Aorta (tissue), 5 donors: Measurements from ENCODE around the gene C6orf120. TPM values are rescaled to one million over a fixed set of nuclear protein-coding genes. Genes with fewer than 3 reads are reported as not detected.

Experiments
- ATAC-seq: fragments of 200-7000 bp; cut with Tn5 transposase; one replicate; pipeline ENCODE4 v1.9.1; 2022; ENCODE audit warnings: moderate library complexity; ENCODE audit not compliant: low FRiP score
- DNase-seq, 2 donors: peaks; one replicate each; pipeline ENCODE4 v3.0.0-alpha.2; 2020
- H3K27ac ChIP-seq, 2 donors: one replicate each; pipeline ENCODE4 v1.5.1; 2013; ENCODE audit warnings: low read length in 2 of 2, mild to moderate bottlenecking in 2 of 2, moderate library complexity in 2 of 2, control low read depth in 1 of 2, inconsistent platforms in 1 of 2, low read depth in 1 of 2
- H3K27me3 ChIP-seq, 2 donors: one replicate each; pipeline ENCODE4 v1.6.1; 2013; ENCODE audit warnings: control low read depth in 1 of 2, low read length in 1 of 2, mild to moderate bottlenecking in 1 of 2, moderate library complexity in 1 of 2; ENCODE audit not compliant: insufficient read depth in 2 of 2, control insufficient read depth in 1 of 2
- H3K36me3 ChIP-seq, 2 donors: one replicate each; pipeline ENCODE4 v1.6.1; 2013; ENCODE audit warnings: control low read depth in 1 of 2, low read length in 1 of 2, mild to moderate bottlenecking in 1 of 2; ENCODE audit not compliant: insufficient read depth in 2 of 2, control insufficient read depth in 1 of 2
- H3K4me1 ChIP-seq, 2 donors: one replicate each; pipeline ENCODE4 v1.6.1; 2013; ENCODE audit warnings: low read length in 2 of 2, control low read depth in 1 of 2, mild to moderate bottlenecking in 1 of 2, moderate library complexity in 1 of 2; ENCODE audit not compliant: insufficient read depth in 2 of 2, control insufficient read depth in 1 of 2
- H3K4me3 ChIP-seq, 2 donors: one replicate each; pipeline ENCODE4 v1.5.1; 2013; ENCODE audit warnings: low read length in 2 of 2, control low read depth in 1 of 2, mild to moderate bottlenecking in 1 of 2
- H3K9me3 ChIP-seq: one replicate; pipeline ENCODE4 v1.6.1; 2013; ENCODE audit warnings: mild to moderate bottlenecking, low read length; ENCODE audit not compliant: control insufficient read depth
- WGBS, 2 donors: extraction: QIAGEN DNeasy Blood & Tissue Kit; methylation state at CpG; one replicate each; pipeline ENCODE4 v1.1.7; 2013; 5-methylcytosine and 5-hydroxymethylcytosine counted together
- intact Hi-C, 2 donors: fragments of 100-400 bp; cut with DNase I; formaldehyde crosslinking; loops; one replicate each; pipeline versions ENCODE4 v1.14.2 to v1.15.0; 2022
- polyA plus RNA-seq, 2 donors: library from polyadenylated mRNA; stranded (reverse); fragments of 200-250 nt; gene quantifications; one replicate each; pipeline ENCODE4 v1.2.3, GENCODE V29; 2013
- total RNA-seq, 2 donors: library from RNA; stranded (reverse); fragmentation: NEBNext Ultra II Directional; extraction: Animal tissue kit (Norgen Biotek cat#: 25700); gene quantifications; one replicate each; pipeline ENCODE4 v1.2.1, GENCODE V29; 2021
- donor health status: healthy with polysubstance abuse.
- donor health status: Bipolar disorder and iron deficiency.
- donor health status: DM: no; HTN: no; CAD: no.
- donor health status: DM: no; HTN: no; CAD: no.
- donor health status: DM: yes; HTN: yes; CAD: no.

C6orf120 gene
- total and polyA plus RNA-seq, 4 donors: 7.9 to 20.6 (median 13.6) TPM

DNA sequence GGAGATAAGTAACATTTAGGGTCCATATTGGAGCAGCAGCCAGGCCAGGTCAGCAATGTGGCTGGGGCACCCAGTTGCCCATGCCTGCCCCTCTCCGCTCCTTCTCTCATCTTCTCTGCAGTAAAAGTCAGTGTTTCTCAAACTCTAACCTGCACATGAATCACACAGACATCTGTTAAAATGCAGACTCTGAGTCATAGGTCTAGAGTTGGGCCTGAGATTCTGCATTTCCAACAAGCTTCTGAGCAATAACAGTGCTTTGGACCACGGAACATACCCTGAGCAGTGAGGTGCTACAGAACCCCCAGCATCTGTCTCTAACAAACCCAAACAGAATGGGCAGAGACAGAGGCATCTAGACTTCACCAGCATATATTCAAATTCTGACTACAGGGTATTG lies 12.3 kb downstream of the C6orf120 start:
- Histone ChIP-seq H3K27me3 (no peaks in the 10 kb centered on the region), H3K4me1 (no peaks in the 10 kb centered on the region), H3K27ac (no peak overlapping the region), H3K9me3 (no peaks in the 10 kb centered on the region), H3K4me3 (no peak overlapping the region), H3K36me3 (peaks cover 0 to 2% of the 10 kb centered on the region in 2 donors)
- ATAC-seq (no peak), DNase-seq (no peak)
- WGBS, 2 donors: 92 to 94% methylated on average over 2 of the region's 2 CpGs
- intact Hi-C loops: no loop called here

DNA sequence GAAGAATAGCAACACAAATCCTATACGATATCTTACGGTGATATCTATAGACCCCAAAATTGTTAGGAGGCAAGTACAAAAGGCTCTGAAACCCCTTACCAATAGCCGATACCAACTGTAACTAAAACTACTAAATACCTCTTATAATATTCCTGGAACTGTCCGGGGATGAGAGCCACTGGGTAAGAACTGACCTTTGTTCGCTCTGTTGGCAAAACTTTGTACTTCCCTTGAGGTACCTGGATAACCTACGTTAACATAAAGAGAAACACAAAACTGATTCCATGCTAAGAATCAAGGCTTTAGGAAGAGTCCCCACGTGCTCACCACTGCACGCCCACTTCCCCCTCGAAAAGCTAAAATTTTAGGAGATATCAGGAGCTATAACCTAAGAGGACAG lies 12.7 kb downstream of the C6orf120 start:
- H3K9me3 ChIP-seq: no peaks in the 10 kb centered on the region
- WGBS, 2 donors: 92 to 93% methylated on average over 9 of the region's 9 CpGs
- H3K4me3 ChIP-seq: no peak overlapping the region
- DNase-seq (no peak), ATAC-seq (no peak)
- intact Hi-C loops: no loop called here
- no peaks in the 10 kb centered on the region for H3K4me1 ChIP-seq
- peaks cover 0 to 2% of the 10 kb centered on the region in 2 donors for H3K36me3 ChIP-seq
- H3K27me3 ChIP-seq: no peaks in the 10 kb centered on the region
- no peak overlapping the region for H3K27ac ChIP-seq

DNA sequence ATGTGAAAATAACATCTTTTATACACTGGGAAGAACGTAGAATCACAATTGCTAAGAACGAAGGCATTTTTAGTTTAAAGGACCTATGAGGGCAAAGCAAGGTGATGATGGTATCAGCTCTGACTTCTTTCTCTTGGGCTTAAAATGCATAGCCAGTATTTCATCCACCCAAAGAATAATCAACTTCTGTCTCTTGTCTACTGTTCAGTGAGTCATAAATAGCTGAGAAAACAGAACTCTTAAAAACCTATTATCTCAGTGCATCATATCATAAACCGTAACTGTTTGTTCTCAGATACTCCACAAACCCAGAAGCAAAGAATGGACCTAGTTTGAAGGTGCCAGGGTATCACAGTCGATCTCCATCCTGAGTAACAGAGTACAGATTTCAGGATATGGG lies 17.2 kb downstream of the C6orf120 start:
- H3K9me3 ChIP-seq: no peaks in the 10 kb centered on the region
- no peaks in the 10 kb centered on the region for H3K4me1 ChIP-seq
- 91 to 92% methylated on average over 4 of the region's 4 CpGs for WGBS, 2 donors
- no peaks in the 10 kb centered on the region for H3K27me3 ChIP-seq
- no peak for DNase-seq
- no peak for ATAC-seq
- H3K27ac ChIP-seq: no peak overlapping the region
- H3K36me3 ChIP-seq: no peaks in the 10 kb centered on the region
- no peak overlapping the region for H3K4me3 ChIP-seq
- intact Hi-C loops: no loop called here

DNA sequence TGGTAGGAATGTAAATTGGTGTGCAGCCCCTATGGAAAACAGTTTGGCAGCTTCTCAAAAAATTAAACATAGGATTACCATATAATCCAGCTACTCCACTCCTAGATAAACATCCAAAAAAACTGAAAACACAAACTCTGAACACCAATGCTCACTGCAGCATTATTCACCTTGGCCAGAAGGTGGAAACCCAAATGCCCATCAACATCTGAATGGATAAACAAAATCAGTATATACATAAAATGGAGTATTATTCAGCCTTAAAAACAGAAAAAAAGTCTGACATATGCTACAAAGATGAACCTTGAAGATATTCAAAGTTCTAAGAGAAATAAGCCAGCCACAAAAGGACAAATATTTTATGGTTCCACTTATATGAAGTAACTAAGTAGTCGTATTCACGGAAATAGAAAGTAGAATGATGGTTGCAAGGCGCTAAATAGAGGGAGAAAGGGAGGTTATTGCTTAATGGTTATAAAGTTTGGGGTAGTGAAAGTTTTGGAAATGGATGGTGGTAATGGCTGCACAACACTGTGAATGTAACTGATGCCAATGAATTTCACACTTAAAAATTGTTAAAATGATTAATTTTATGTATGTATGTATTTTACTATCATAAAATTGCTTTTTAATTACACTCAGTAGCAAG lies 18.4 kb downstream of the C6orf120 start:
- Histone ChIP-seq H3K4me3 (no peak overlapping the region), H3K27ac (no peak overlapping the region), H3K4me1 (no peaks in the 10 kb centered on the region), H3K9me3 (no peaks in the 10 kb centered on the region), H3K36me3 (no peaks in the 10 kb centered on the region), H3K27me3 (no peaks in the 10 kb centered on the region)
- ATAC-seq (no peak), DNase-seq (no peak)
- 95 to 98% methylated on average over 3 of the region's 3 CpGs for WGBS, 2 donors
- intact Hi-C loops: no loop called here

DNA sequence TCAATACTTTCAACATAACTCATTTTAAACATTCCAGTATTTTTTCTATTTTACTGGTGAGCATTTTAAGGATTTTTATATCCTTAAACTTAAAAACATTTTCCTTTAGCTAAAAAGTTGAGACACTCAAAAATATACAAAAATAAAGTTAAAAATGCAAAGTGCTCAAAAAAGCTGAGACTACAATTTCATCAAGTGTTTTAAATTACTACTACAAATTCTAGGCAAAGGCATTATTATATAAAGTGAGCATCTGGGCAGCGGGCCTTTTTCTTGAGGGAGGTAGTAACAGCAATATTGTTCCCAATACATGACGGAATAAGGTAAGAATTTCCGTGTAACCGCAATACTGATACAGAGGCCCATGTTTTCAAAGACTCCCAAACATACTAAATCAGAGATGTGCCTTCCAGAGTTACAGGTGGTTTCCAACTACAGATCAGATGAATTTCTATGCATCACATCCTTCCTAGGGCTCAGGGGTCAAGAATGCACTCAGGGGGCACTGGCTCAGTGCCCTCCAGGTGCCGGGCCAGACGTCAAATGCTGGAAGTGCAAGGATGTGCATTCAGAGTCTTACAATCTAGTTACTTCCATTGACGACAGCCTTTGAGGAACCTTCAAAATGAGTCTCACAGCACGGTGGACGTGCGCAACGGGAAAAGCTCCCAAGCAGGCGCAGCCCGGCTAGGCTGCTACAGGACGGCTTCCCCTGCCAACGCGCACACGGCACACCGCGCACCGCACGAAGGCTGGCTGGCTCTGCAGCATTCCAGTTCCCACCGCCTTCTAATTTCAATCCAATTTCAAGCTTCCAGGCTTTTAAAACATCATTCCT lies 20.7 kb downstream of the C6orf120 start:
- no peaks in the 10 kb centered on the region for H3K9me3 ChIP-seq
- H3K36me3 ChIP-seq: no peaks in the 10 kb centered on the region
- 1% methylated on average over 22 of the region's 22 CpGs for WGBS, 2 donors
- DNase-seq: peak; percentile 74 to 80
- no peaks in the 10 kb centered on the region for H3K4me1 ChIP-seq
- intact Hi-C loops: loop anchor here in 1 of 2 donors (2.0 kb wide), 1 partner anchor 20 kb away; the partner anchor contains the start of genes C6orf120 and WDR27
- peak; percentile 75 for ATAC-seq
- peak overlapping the region; percentile 43 to 91 for H3K4me3 ChIP-seq
- peak overlapping the region; percentile 69 to 94 for H3K27ac ChIP-seq
- no peaks in the 10 kb centered on the region for H3K27me3 ChIP-seq

DNA sequence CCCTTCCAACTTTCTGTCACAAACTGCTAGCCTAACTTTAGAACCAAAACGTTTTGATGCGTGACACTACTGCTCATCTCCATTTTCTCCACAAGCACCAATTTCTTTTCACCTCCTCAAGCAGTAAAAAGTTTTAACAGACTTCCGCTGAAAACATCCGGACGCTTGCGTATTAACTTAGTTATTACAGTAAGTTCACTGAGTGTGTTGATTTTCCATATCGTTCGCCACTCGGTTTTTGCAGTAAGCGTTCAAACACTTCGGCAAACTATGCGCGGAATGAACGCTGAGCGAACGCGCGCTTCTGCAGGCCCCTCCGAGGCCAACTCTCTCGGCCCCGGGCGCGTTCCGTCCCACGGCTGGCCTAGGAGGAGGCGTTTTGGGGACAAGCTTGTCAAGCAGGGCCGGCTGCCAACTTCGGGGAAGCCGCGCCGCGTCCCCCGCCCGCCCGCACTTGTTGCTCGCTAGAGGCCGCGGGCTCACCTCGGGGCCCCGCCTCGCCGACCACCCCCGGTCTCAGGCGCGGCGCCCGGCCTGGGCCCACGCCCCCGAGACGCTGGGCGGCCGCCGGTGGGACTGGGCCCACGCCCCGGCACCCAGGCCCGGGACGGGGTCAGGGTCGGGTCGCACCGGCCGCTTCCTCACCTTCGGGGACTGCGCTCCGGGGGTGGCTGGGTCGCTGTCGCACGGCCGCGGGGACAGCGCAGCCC lies 21.4 kb downstream of the C6orf120 start:
- intact Hi-C loops: loop anchor here in 1 of 2 donors (2.0 kb wide), 1 partner anchor 21 kb away; the partner anchor contains the start of genes C6orf120 and WDR27
- no peaks in the 10 kb centered on the region for H3K9me3 ChIP-seq

DNA sequence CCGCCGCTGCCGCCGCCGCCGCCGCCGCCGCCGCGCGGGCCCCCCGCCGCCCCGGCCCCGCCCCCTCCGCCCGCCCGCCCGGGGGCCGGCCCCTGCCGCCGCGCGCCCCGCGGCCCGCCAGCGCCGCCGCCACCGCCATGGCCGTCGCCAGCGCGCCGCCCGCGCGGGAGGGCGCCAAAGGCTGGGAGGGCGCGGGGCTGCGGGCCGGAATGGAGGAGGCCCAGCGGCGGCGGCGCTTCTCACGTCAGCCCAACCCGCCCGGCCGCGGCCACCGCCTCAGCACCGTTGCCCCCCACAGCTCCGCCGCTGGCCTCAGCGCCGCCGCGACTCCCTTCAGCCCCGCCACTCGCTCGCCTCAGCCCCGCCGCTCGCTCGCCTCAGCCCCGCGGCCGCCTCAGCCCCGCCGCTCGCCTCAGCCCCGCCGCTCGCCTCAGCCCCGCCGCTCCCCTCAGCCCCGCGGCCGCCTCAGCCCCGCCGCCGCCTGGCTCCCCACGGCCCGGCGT lies 22.1 kb downstream of the C6orf120 start:
- DNase-seq: peak in 1 of 2 donors; percentile 55
- 0 to 1% methylated on average over 12 to 89 of the region's 89 CpGs for WGBS, 2 donors
- Histone ChIP-seq H3K9me3 (no peaks in the 10 kb centered on the region), H3K27ac (peak overlapping the region; percentile 66 to 99), H3K36me3 (no peaks in the 10 kb centered on the region), H3K27me3 (no peaks in the 10 kb centered on the region), H3K4me1 (no peaks in the 10 kb centered on the region), H3K4me3 (peak overlapping the region; percentile 43 to 97)
- ATAC-seq: no peak
- intact Hi-C loops: loop anchor here in 1 of 2 donors (2.0 kb wide), 1 partner anchor 21 kb away; the partner anchor contains the start of genes C6orf120 and WDR27

More for the DNA sequence above, 21.4 kb downstream of the C6orf120 start:
- H3K27me3 ChIP-seq: no peaks in the 10 kb centered on the region
- peak overlapping the region; percentile 43 to 91 for H3K4me3 ChIP-seq
- DNase-seq (peak; percentile 87 to 94), ATAC-seq (peak; percentile 83)
- H3K27ac ChIP-seq: peak overlapping the region; percentile 94 to 99
- no peaks in the 10 kb centered on the region for H3K36me3 ChIP-seq
- 0 to 1% methylated on average over 41 to 70 of the region's 70 CpGs for WGBS, 2 donors
- H3K4me1 ChIP-seq: no peaks in the 10 kb centered on the region

DNA sequence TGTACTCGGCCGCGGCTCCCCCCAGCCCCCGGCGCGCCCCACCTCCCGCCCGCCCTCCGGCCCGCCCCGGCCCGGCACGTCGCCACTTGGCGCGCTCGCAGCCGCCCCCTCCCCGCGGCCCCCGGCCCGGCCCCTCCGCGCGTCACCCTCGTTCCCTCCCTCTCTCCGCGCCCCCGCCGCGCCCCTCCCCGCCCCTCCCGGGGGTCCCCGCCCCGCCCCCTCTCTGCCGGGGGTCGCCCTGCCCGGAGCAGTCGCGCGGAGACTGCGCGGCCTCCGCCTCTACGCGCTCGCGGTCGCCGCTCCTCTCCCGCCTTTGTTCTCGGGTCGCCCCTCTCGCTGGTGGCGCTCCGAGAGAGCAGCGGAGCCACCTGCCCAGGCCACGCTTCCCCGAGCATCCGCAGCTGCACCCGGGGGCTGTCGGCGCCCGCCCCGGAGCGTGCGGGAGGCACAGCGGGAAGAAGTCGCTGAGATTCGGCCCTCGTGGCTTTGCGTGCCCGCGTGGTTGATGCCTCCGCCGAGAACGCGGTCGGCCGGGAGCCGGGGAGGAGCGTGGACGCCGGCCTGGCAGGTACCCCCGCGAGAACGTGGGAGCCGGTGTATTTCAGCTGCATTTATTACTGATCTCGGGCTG lies 22.7 kb downstream of the C6orf120 start, which contains the start of gene PHF10:
Gene PHF10, minus strand, starts transcription at position 7 of the 631 bp plus-strand sequence. CDS start 569 bp downstream, outside the sequence.
- Histone ChIP-seq H3K4me3 (peak within 1 kb of the TSS; percentile 43 to 97), H3K27me3 (no peaks in the 10 kb centered on the region), H3K27ac (peak within 1 kb of the TSS; percentile 94 to 99), H3K9me3 (no peaks in the 10 kb centered on the region), H3K36me3 (no peaks in the 10 kb centered on the region), H3K4me1 (no peaks in the 10 kb centered on the region)
- DNase-seq (peak; percentile 65 to 87), ATAC-seq (peak; percentile 67)
- intact Hi-C loops: no loop called here
- 0 to 1% methylated on average over 38 to 89 of the region's 89 CpGs for WGBS, 2 donors
